Uterus (tissue), 4 donors: ENCODE results near the gene NOP9. TPM values are rescaled to one million over a fixed set of nuclear protein-coding genes. Genes with fewer than 3 reads are reported as not detected.

Source experiments
- DNase-seq, 2 donors: peaks; one replicate each; pipeline ENCODE4 v3.0.0-alpha.2; 2019 to 2020
- H3K27ac ChIP-seq, 2 donors: fragments of 200-600 bp; sonication (generic); 1 replicate in 1 of 2; 2 replicates in 1 of 2; pipeline ENCODE4 v1.5.1; 2016 to 2018
- H3K27me3 ChIP-seq, 2 donors: fragments of 200-600 bp; sonication (generic); one replicate each; pipeline ENCODE4 v1.5.1; 2018 to 2019; ENCODE audit warnings: control low read depth in 1 of 2
- H3K36me3 ChIP-seq, 2 donors: fragments of 200-600 bp; sonication (generic); one replicate each; pipeline ENCODE4 v1.5.1; 2019; ENCODE audit warnings: control low read depth in 1 of 2
- H3K4me1 ChIP-seq, 2 donors: fragments of 200-600 bp; sonication (generic); one replicate each; pipeline ENCODE4 v1.5.1; 2018 to 2019; ENCODE audit warnings: control low read depth in 1 of 2
- H3K4me3 ChIP-seq, 2 donors: fragments of 200-600 bp; sonication (generic); 1 replicate in 1 of 2; 2 replicates in 1 of 2; pipeline ENCODE4 v1.5.1; 2018 to 2019; ENCODE audit warnings: mild to moderate bottlenecking in 1 of 2
- H3K9me3 ChIP-seq, 2 donors: fragments of 200-600 bp; sonication (generic); one replicate each; pipeline ENCODE4 v1.5.1; 2019; ENCODE audit warnings: control low read depth in 1 of 2
- CTCF ChIP-seq, 4 experiments: fragments of 200-600 bp in 2 of 4; fragments of 450-650 bp in 2 of 4; sonication (generic) in 2 of 4; IDR thresholded peaks; one replicate each; pipeline ENCODE4 v1.5.1; 2016 to 2019; ENCODE audit warnings: antibody characterized with exemption in 4 of 4, mild to moderate bottlenecking in 2 of 4, moderate library complexity in 1 of 4
- POLR2A ChIP-seq, 2 donors: fragments of 450-650 bp; IDR thresholded peaks; one replicate each; pipeline ENCODE4 v1.6.1; 2016; ENCODE audit warnings: antibody characterized with exemption in 2 of 2, mild to moderate bottlenecking in 1 of 2, moderate library complexity in 1 of 2
- intact Hi-C: fragments of 100-400 bp; cut with DNase I; formaldehyde crosslinking; loops from one replicate; pipeline ENCODE4 v1.15.1; 2023; ENCODE audit warnings: low total_unique reads
- total RNA-seq, 4 donors: library from RNA; depleted of rRNA in 3 of 4; stranded (reverse); fragments of >200 nt in 3 of 4; gene quantifications; one replicate each; pipeline versions ENCODE4 v1.1.0 to v1.2.4, GENCODE V29; 2014 to 2023
- donor health status: DM: yes; HTN: yes; CAD: no.

The NOP9 gene
- total RNA-seq, 4 donors from 2014 or later = 5.0 to 23.5 (median 22.5) TPM

DNA sequence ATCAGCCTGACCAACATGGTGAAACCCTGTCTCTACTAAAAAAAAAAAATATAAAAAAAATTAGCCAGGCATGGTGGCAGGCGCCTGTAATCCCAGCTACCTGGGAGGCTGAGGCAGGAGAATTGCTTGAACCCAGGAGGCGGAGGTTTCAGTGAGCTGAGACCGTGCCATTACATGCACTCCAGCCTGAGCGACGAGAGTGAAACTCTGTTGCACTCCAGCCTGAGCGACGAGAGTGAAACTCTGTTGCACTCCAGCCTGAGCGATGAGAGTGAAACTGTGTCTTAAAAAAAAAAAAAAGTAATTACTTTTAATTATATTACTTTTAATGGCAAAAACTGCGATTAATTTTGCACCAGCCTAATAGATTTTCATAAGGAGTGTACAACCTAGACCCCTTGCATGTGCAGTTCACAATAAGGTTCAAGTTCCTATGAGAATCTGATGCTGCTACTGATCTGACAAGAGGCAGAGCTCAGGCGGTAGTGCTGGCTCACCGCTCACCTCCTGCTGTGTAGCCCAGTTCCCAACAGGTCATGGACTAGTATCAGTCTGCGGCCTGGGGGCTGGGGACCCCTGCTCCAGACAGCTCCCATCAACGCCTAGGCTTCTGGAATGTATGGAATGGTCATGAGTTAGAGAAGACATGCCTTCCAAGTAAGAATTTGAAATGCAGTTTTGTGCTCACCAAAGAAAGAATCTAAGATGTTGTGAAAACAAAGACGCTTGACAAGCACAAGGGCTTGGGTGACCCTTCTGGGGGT lies 21.7 kb downstream of the NOP9 start:
- TF ChIP-seq CTCF (IDR thresholded peaks at IDR 0.05) (no peak), POLR2A (IDR thresholded peaks at IDR 0.05) (no peak)
- Histone ChIP-seq H3K27ac (no peak overlapping the region), H3K4me3 (no peak overlapping the region), H3K27me3 (no peaks in the 10 kb centered on the region), H3K4me1 (peaks cover 0 to 4% of the 10 kb centered on the region in 2 donors), H3K36me3 (no peaks in the 10 kb centered on the region), H3K9me3 (no peaks in the 10 kb centered on the region)
- intact Hi-C loops = no loop called here
- DNase-seq = no peak

GRCh38 chr14:24322672-24323071 lies 23.0 kb downstream of the NOP9 start:
- no peaks in the 10 kb centered on the region for H3K27me3 ChIP-seq
- H3K27ac ChIP-seq = no peak overlapping the region
- no peak for DNase-seq
- H3K36me3 ChIP-seq = no peaks in the 10 kb centered on the region
- no peak for TF ChIP-seq CTCF (IDR thresholded peaks at IDR 0.05)
- no peaks in the 10 kb centered on the region for H3K4me1 ChIP-seq
- intact Hi-C loops = no loop called here
- no peak overlapping the region for H3K4me3 ChIP-seq
- H3K9me3 ChIP-seq = no peaks in the 10 kb centered on the region

DNA sequence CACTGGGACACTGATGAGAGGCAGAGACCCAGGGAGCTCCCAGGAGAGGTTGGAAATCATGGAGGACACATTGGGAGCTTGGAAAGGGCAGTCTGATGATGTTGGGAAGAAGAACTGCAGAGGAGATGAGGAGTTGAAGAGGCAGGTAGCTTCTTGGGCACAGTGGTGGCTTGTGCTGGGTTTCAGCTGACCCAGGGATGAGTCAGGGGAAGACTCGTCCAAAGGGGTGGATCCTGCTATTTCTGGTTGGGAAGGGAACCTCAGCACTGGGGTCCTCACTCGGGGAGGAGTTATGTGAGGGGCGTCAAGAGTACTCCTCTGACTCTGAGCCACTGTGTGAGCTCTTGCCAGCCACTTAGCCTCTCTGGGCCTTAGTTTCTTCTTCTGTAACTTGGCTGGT lies 23.7 kb downstream of the NOP9 start:
- no peaks in the 10 kb centered on the region for H3K9me3 ChIP-seq
- DNase-seq = no peak
- no peak overlapping the region for H3K4me3 ChIP-seq
- no peaks in the 10 kb centered on the region for H3K4me1 ChIP-seq
- intact Hi-C loops = no loop called here
- H3K27ac ChIP-seq = no peak overlapping the region
- TF ChIP-seq POLR2A (IDR thresholded peaks at IDR 0.05) = no peak
- TF ChIP-seq CTCF (IDR thresholded peaks at IDR 0.05) = no peak
- no peaks in the 10 kb centered on the region for H3K36me3 ChIP-seq
- no peaks in the 10 kb centered on the region for H3K27me3 ChIP-seq

DNA sequence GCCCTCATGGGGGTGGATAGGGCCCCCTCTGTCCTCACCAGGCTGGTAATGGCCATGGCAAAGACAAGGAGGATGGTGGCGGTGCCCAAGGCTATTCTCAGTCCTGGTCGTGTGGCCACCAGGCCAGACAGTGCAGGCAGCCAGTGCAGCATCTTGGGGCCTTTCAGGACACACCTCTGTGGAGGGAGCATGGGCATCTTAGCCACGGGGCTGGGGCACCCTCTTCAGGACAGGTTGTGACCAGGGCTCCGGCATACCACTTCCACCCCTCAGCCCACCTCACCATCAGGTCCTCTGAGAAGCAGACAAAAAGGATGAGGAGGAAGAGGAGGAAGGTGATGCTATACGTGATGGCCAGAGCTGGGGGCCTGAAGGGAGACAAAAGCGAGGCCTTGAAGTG lies 24.4 kb downstream of the NOP9 start:
- DNase-seq = no peak
- intact Hi-C loops = no loop called here
- Histone ChIP-seq H3K27ac (no peak overlapping the region), H3K4me3 (no peak overlapping the region), H3K4me1 (no peaks in the 10 kb centered on the region), H3K27me3 (no peaks in the 10 kb centered on the region), H3K9me3 (no peaks in the 10 kb centered on the region), H3K36me3 (no peaks in the 10 kb centered on the region)
- TF ChIP-seq CTCF (IDR thresholded peaks at IDR 0.05) (no peak), POLR2A (IDR thresholded peaks at IDR 0.05) (no peak)

DNA sequence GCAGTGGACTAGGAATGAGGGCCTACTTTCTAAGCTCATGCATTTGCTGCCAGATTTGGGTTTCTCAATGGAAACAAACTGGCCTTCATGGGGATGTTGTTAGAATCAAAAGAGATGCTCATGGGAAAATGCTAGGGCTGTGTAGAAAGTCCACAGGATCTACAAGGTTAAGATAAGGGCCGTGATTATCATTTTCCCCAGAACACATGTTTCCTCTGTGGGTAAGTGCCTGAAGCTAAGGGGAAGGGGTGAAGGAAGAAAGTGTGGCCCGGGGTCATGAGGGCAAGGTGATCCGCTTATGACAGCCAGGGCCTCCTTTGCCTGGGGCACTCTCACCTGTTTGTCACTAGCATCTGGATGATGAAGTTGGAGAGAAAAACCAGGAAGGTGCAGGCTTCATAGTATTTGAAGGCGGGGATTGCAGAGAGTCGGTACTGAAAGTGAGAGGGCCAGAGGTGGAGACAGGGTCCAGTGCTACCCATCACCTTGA lies 25.4 kb downstream of the NOP9 start:
- intact Hi-C loops = no loop called here
- Histone ChIP-seq H3K9me3 (no peaks in the 10 kb centered on the region), H3K27ac (no peak overlapping the region), H3K4me3 (no peak overlapping the region), H3K27me3 (no peaks in the 10 kb centered on the region), H3K4me1 (no peaks in the 10 kb centered on the region), H3K36me3 (no peaks in the 10 kb centered on the region)
- TF ChIP-seq POLR2A (IDR thresholded peaks at IDR 0.05) (no peak), CTCF (IDR thresholded peaks at IDR 0.05) (no peak)
- no peak for DNase-seq
